GM12873 (cell line): ENCODE results near the gene LAMA3.

Source experiments
- CTCF ChIP-seq: IDR thresholded peaks from 2 replicates; pipeline ENCODE4 v1.5.1; 2012; ENCODE audit warnings: low read depth, mild to moderate bottlenecking, moderate library complexity, low read length, control low read depth; ENCODE audit not compliant: insufficient read depth; ENCODE audit errors: missing control alignments

The LAMA3 gene

GRCh38 chr18:23933407-23933806, 244.2 kb downstream of the LAMA3 start:
- no peak for TF ChIP-seq CTCF

GRCh38 chr18:23934252-23934651, 245.0 kb downstream of the LAMA3 start:
- TF ChIP-seq CTCF = no peak

GRCh38 chr18:23934863-23935262, 245.6 kb downstream of the LAMA3 start:
- no peak for TF ChIP-seq CTCF

GRCh38 chr18:23935804-23936203, 246.6 kb downstream of the LAMA3 start:
- no peak for TF ChIP-seq CTCF

- TF ChIP-seq CTCF = no peak
These were observed 247.2 kb downstream of the LAMA3 start for GRCh38 chr18:23936381-23936958.

GRCh38 chr18:23938043-23938756, 248.9 kb downstream of the LAMA3 start:
- TF ChIP-seq CTCF = no peak

- no peak for TF ChIP-seq CTCF
These were observed 249.7 kb downstream of the LAMA3 start for GRCh38 chr18:23938901-23939341.
